Thyroid gland (tissue), 4 donors: ENCODE data around the gene PAPPA2. TPM values are rescaled to one million over a fixed set of nuclear protein-coding genes. Genes with fewer than 3 reads are reported as not detected.

Source experiments
- DNase-seq, 2 donors: peaks; one replicate each; pipeline ENCODE4 v3.0.0-alpha.2; 2019
- H3K27ac ChIP-seq, 3 donors: fragments of 200-600 bp; sonication (generic); 1 replicate in 2 of 3; 2 replicates in 1 of 3; pipeline ENCODE4 v1.5.1; 2016 to 2019; ENCODE audit warnings: mild to moderate bottlenecking in 1 of 3, moderate library complexity in 1 of 3
- H3K27me3 ChIP-seq: fragments of 200-600 bp; sonication (generic); one replicate; pipeline ENCODE4 v1.5.1; 2019
- H3K36me3 ChIP-seq, 2 donors: fragments of 200-600 bp; sonication (generic); one replicate each; pipeline ENCODE4 v1.5.1; 2016 to 2019
- H3K4me1 ChIP-seq, 2 donors: fragments of 200-600 bp; sonication (generic); one replicate each; pipeline ENCODE4 v1.5.1; 2017 to 2019
- H3K4me3 ChIP-seq, 3 donors: fragments of 200-600 bp; sonication (generic); replicated peaks in 1 of 3; 1 replicate in 2 of 3; 2 replicates in 1 of 3; pipeline ENCODE4 v1.5.1; 2016; ENCODE audit warnings: mild to moderate bottlenecking in 1 of 3
- H3K9me3 ChIP-seq: fragments of 200-600 bp; sonication (generic); one replicate; pipeline ENCODE4 v1.5.1; 2017
- POLR2A ChIP-seq, 2 donors: fragments of 450-650 bp; IDR thresholded peaks; one replicate each; pipeline ENCODE4 v1.6.1; 2017; ENCODE audit warnings: antibody characterized with exemption in 2 of 2, mild to moderate bottlenecking in 2 of 2, moderate library complexity in 1 of 2
- WGBS, 2 donors: methylation state at CpG; one replicate each; pipeline ENCODE4 v1.1.5; 2017; 5-methylcytosine and 5-hydroxymethylcytosine counted together
- intact Hi-C: fragments of 100-400 bp; cut with DNase I; formaldehyde crosslinking; loops from one replicate; pipeline ENCODE4 v1.15.1; 2023
- total RNA-seq, 4 donors: library from RNA; depleted of rRNA; stranded (reverse); fragments of >200 nt; gene quantifications; one replicate each; pipeline ENCODE4 v1.2.3, GENCODE V29; 2016
- TF ChIP-seq, protein P1 (sequence below), 6 experiments: fragments of 200-600 bp in 3 of 6; fragments of 450-650 bp in 3 of 6; sonication (generic) in 3 of 6; IDR thresholded peaks; one replicate each; pipeline ENCODE4 v1.5.1; 2016 to 2019; ENCODE audit warnings: antibody characterized with exemption in 6 of 6, mild to moderate bottlenecking in 2 of 6, inconsistent platforms in 1 of 6, moderate library complexity in 1 of 6

The PAPPA2 gene
- total RNA-seq, 4 donors from 2014 or later, result 1.1 to 2.7 (median 1.6) TPM

DNA sequence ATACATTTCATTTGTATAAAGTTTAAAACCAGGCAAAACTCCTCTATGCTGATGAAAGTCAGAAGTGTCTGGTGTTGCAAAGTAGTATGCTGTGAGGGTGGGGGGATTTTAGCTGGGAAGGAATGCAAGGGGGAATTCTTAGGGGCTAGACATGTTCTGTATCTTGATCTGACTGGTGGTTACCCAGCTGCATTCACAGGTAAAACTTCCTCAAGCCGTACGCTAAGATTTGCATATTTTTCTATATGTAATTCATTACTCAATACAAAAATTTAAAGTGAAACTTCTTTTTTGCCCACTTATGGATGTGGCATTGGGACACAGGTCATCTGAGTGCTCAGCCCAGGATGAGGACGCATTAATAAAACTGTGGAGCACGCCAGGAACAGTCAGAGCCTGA, 323.3 kb downstream of the PAPPA2 start:
- no peaks in the 10 kb centered on the region for H3K9me3 ChIP-seq
- H3K27ac ChIP-seq, result no peak overlapping the region
- 58 to 60% methylated on average over 4 of the region's 4 CpGs for WGBS, 2 donors
- TF ChIP-seq, protein P1, sequence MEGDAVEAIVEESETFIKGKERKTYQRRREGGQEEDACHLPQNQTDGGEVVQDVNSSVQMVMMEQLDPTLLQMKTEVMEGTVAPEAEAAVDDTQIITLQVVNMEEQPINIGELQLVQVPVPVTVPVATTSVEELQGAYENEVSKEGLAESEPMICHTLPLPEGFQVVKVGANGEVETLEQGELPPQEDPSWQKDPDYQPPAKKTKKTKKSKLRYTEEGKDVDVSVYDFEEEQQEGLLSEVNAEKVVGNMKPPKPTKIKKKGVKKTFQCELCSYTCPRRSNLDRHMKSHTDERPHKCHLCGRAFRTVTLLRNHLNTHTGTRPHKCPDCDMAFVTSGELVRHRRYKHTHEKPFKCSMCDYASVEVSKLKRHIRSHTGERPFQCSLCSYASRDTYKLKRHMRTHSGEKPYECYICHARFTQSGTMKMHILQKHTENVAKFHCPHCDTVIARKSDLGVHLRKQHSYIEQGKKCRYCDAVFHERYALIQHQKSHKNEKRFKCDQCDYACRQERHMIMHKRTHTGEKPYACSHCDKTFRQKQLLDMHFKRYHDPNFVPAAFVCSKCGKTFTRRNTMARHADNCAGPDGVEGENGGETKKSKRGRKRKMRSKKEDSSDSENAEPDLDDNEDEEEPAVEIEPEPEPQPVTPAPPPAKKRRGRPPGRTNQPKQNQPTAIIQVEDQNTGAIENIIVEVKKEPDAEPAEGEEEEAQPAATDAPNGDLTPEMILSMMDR (IDR thresholded peaks at IDR 0.05), result no peak
- H3K4me1 ChIP-seq, result no peaks in the 10 kb centered on the region
- no peak overlapping the region for H3K4me3 ChIP-seq
- H3K27me3 ChIP-seq, result no peaks in the 10 kb centered on the region
- intact Hi-C loops, result no loop called here
- DNase-seq, result no peak
- H3K36me3 ChIP-seq, result no peaks in the 10 kb centered on the region

DNA sequence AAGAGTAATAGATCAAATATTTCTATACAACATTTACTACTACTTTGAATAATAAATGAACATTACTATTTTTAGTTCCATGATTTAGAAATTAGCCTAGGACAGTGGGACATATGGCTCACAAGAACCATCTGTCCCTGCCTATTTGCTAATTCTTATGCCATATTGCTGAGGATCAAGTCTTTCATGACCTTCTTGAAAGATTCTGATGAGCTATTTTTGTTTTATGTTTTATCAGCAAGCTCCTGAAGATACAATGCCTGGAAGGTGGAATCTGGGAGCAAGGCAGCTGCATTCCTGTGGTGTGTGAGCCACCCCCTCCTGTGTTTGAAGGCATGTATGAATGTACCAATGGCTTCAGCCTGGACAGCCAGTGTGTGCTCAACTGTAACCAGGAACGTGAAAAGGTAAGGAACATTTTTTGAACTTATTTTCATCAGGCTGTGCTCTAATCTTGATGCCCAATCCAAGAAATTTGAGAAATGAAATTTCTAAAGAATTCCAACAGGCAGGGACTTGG, 326.7 kb downstream of the PAPPA2 start:
- H3K4me3 ChIP-seq, result no peak overlapping the region
- H3K27ac ChIP-seq, result no peak overlapping the region
- H3K36me3 ChIP-seq, result no peaks in the 10 kb centered on the region
- WGBS, 2 donors, result 9 to 35% methylated on average over 1 of the region's 1 CpG
- intact Hi-C loops, result no loop called here
- no peaks in the 10 kb centered on the region for H3K27me3 ChIP-seq
- no peaks in the 10 kb centered on the region for H3K9me3 ChIP-seq
- TF ChIP-seq, protein P1 (IDR thresholded peaks at IDR 0.05), result no peak
- no peak for TF ChIP-seq POLR2A (IDR thresholded peaks at IDR 0.05)
- DNase-seq, result peak in 1 of 2 donors; percentile 3
- no peaks in the 10 kb centered on the region for H3K4me1 ChIP-seq

DNA sequence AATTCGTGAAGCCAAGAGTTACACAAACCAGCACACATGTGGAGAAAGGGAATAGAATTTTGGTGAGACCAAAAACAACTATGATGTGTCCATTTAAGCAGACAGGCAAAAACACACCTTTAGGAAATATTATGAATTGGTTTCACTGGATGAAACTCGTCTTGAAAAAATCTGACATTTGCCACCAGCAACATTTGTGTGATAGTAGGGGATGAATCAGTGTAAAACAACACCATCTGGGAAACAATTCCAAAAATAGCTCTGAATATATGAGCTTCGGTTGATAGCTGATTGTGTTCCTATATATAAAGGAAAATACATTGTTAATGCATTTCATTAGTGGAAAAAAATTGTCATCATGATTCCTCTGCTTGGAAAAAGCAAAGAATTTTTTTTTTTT, 327.8 kb downstream of the PAPPA2 start:
- Histone ChIP-seq H3K27ac (no peak overlapping the region), H3K27me3 (no peaks in the 10 kb centered on the region), H3K36me3 (no peaks in the 10 kb centered on the region), H3K4me1 (no peaks in the 10 kb centered on the region), H3K9me3 (no peaks in the 10 kb centered on the region), H3K4me3 (no peak overlapping the region)
- 66 to 78% methylated on average over 3 of the region's 3 CpGs for WGBS, 2 donors
- intact Hi-C loops, result no loop called here
- TF ChIP-seq POLR2A (IDR thresholded peaks at IDR 0.05), result no peak
- TF ChIP-seq, protein P1 (IDR thresholded peaks at IDR 0.05), result no peak
- DNase-seq, result no peak

DNA sequence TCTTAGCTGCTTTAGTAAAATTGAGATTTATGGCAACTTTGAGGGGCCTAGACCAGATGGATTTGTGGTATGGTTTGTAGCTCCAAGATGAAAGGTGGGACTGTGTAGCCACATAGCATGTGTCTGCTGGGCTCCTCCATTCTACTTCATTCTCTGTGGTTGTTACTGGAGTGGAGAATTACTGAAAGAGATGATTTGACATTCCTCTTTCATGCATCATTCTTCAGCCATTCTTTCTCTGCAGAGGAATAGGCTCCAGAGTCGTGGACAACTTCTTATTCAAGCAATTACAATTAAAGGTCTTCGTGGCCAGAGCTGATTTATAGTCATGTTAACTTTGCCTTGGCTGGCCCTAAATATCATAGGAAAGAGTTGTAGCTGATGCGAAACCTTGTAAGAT, 328.9 kb downstream of the PAPPA2 start:
- TF ChIP-seq, protein P1 (IDR thresholded peaks at IDR 0.05), result no peak
- no peak for TF ChIP-seq POLR2A (IDR thresholded peaks at IDR 0.05)
- Histone ChIP-seq H3K27me3 (no peaks in the 10 kb centered on the region), H3K9me3 (no peaks in the 10 kb centered on the region), H3K36me3 (no peaks in the 10 kb centered on the region), H3K27ac (no peak overlapping the region), H3K4me1 (no peaks in the 10 kb centered on the region), H3K4me3 (no peak overlapping the region)
- no peak for DNase-seq
- 89 to 92% methylated on average over 3 of the region's 3 CpGs for WGBS, 2 donors
- intact Hi-C loops, result no loop called here

DNA sequence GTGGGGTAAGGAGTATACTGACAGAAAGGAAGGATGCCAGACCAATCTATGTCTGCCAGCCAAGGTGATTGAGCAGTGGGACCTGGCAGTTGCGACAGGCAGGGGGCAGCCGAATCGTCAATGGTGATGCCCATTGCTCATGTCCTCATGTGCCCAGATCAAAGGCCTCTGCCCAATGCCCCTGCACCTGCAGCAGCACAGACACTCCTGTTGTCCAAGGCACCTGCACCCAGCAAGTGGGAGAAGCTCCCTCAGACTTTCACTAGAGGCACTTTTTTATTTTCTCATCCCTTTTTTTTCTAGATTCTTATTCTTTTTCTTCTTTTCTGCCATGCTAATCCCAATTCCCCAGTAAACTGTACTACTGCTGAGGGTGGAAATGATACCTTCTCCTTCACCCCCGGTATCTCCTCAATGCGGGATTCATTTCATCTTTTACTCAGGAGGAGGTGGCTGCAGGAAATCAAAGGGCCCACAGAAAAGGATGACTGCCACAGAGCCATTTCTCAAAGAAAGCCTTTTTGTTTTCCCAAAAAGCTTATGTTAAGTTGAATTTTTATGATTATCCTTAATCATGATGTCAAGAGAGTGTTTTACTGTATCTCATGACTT, 332.0 kb downstream of the PAPPA2 start:
- Histone ChIP-seq H3K9me3 (no peaks in the 10 kb centered on the region), H3K4me1 (no peaks in the 10 kb centered on the region), H3K27ac (no peak overlapping the region), H3K36me3 (no peaks in the 10 kb centered on the region), H3K27me3 (no peaks in the 10 kb centered on the region), H3K4me3 (no peak overlapping the region)
- TF ChIP-seq POLR2A (IDR thresholded peaks at IDR 0.05), result no peak
- TF ChIP-seq, protein P1 (IDR thresholded peaks at IDR 0.05), result no peak
- DNase-seq, result no peak
- WGBS, 2 donors, result 84 to 94% methylated on average over 5 of the region's 5 CpGs
- intact Hi-C loops, result no loop called here
